Type B pancreatic cell (in vitro differentiated cells): ENCODE measurements around the gene TTLL8. TPM values are rescaled to one million over a fixed set of nuclear protein-coding genes. Genes with fewer than 3 reads are reported as not detected.
A peak's percentile ranks its signal among the peaks of the same experiment; 100 is the strongest.

Source experiments
- DNase-seq: peaks from one replicate; pipeline ENCODE4 v3.0.0; 2021; ENCODE audit warnings: mixed read lengths; ENCODE audit not compliant: unreplicated experiment; ENCODE audit errors: extremely low spot score
- H3K27ac Mint-ChIP-seq: 2 replicates; pipeline ENCODE4 v1.8.0; 2021; ENCODE audit warnings: mild to moderate bottlenecking, mixed read lengths
- H3K27me3 Mint-ChIP-seq: 2 replicates; pipeline ENCODE4 v1.8.0; 2021; ENCODE audit warnings: mixed read lengths
- H3K36me3 Mint-ChIP-seq: 2 replicates; pipeline ENCODE4 v1.8.0; 2021; ENCODE audit warnings: mixed read lengths
- H3K4me1 Mint-ChIP-seq: one replicate; pipeline ENCODE4 v1.8.0; 2021; ENCODE audit warnings: mixed read lengths; ENCODE audit not compliant: unreplicated experiment
- H3K4me3 Mint-ChIP-seq: 2 replicates; pipeline ENCODE4 v1.8.0; 2021; ENCODE audit warnings: mild to moderate bottlenecking, mixed read lengths
- H3K9me3 Mint-ChIP-seq: 2 replicates; pipeline ENCODE4 v1.8.0; 2021; ENCODE audit warnings: mixed read lengths
- total RNA-seq: library from RNA; stranded (reverse); gene quantifications from 2 replicates; pipeline ENCODE4 v1.2.1, GENCODE V29; 2021; ENCODE audit warnings: low replicate concordance
- TF ChIP-seq, protein P1 (sequence below): fragments of 200-600 bp; sonication (generic); conservative IDR thresholded peaks from 2 replicates; pipeline ENCODE4 v1.5.0; 2021; ENCODE audit warnings: antibody characterized with exemption, mild to moderate bottlenecking

The TTLL8 gene
- total RNA-seq, 1 donor from 2014 or later: not detected

DNA sequence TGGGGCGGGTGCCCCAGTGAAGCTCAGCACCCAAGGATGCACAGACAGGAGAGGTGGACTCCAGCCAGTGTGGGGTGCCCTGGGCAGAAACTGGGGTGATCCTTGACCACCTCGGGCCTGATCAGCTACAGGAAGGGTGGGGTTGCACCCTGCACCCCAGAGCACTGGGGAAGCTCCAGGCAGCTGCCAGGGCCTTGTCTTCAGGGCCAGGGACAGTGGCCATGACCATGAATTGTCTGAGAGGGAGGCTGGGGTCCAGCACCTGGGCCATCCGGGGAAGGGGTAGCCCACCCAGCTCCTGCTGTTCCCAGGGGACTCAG, 63.1 kb downstream of the TTLL8 start:
- Mint-ChIP-seq H3K9me3 (peaks cover 8% of the 10 kb centered on the region), H3K4me3 (no peak overlapping the region)
- TF ChIP-seq, protein P1, sequence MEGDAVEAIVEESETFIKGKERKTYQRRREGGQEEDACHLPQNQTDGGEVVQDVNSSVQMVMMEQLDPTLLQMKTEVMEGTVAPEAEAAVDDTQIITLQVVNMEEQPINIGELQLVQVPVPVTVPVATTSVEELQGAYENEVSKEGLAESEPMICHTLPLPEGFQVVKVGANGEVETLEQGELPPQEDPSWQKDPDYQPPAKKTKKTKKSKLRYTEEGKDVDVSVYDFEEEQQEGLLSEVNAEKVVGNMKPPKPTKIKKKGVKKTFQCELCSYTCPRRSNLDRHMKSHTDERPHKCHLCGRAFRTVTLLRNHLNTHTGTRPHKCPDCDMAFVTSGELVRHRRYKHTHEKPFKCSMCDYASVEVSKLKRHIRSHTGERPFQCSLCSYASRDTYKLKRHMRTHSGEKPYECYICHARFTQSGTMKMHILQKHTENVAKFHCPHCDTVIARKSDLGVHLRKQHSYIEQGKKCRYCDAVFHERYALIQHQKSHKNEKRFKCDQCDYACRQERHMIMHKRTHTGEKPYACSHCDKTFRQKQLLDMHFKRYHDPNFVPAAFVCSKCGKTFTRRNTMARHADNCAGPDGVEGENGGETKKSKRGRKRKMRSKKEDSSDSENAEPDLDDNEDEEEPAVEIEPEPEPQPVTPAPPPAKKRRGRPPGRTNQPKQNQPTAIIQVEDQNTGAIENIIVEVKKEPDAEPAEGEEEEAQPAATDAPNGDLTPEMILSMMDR: no peak

DNA sequence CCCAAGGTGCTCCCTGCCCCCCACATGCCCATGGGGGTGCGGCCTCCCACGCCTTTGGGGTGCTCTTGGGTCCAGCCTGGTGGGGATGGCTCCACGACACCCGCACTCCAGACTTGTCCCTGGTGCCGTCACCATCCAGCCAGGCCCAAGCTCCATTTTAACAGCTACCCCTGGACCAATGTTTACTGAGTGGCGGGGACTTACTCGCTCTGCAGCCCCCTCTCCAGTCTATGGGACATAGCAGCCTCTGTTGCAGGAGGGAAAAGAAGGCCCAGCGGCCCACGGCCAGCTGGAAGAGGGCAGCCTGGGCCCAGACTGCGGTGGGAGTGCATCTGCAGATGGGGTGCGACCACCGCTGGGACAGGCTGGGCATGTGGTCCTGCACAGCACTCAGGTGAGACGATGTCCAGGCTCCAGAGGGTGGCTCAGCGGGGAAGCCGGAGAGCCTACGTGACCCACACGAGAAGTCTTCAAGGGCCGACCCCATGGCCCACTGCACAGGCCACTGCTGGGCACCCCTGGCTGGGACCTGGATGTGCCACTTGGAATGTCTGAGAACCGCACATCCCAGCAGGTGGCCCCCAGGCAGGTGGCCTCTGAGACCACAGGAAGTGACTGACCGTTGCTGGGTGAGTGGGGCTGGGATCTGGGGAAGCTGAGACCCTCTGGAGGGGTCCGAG, 63.6 kb downstream of the TTLL8 start:
- peaks cover 22% of the 10 kb centered on the region for H3K27me3 Mint-ChIP-seq
- H3K9me3 Mint-ChIP-seq: peaks cover 8% of the 10 kb centered on the region
- TF ChIP-seq, protein P1: no peak
- no peak overlapping the region for H3K4me3 Mint-ChIP-seq
- H3K27ac Mint-ChIP-seq: no peak overlapping the region
- peaks cover 3% of the 10 kb centered on the region for H3K36me3 Mint-ChIP-seq
- peaks cover 3% of the 10 kb centered on the region for H3K4me1 Mint-ChIP-seq
- no peak for DNase-seq

More for the DNA sequence above, 63.1 kb downstream of the TTLL8 start:
- peaks cover 3% of the 10 kb centered on the region for H3K4me1 Mint-ChIP-seq
- H3K27me3 Mint-ChIP-seq: peaks cover 22% of the 10 kb centered on the region
- peaks cover 3% of the 10 kb centered on the region for H3K36me3 Mint-ChIP-seq
- no peak for DNase-seq
- H3K27ac Mint-ChIP-seq: no peak overlapping the region

DNA sequence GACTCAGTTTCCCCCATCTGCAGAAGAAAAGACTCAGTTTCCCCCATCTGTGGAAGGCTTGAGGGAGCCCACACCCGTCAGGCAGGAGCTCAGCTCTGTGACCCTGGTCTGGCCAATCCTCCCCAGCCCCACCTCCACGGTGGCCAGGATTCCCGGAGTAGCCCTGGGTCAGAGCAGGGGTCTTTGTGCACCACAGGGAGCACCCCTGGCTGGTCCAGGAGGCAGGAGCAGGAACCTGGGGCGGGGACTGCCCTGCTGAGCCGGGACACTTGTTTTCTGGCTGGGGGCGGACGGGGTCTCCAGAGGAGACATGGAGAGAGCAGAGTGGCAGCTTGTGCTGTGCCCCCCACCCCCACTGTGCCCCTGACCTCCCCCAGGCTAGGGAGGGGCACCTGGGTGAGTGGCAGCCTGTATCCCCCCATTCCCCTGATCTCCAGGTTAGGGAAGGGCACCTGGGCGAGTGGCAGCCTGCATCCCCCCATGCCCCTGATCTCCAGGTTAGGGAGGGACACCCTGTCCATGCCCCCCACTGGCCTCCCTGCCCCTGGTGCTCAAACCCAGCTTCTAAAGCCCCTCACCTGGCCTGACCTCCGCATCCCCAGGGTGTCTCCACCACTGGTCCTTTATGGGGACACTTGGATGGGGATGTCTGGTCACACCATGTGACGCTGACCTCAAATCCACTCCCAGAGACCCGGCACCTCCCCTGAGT, 64.3 kb downstream of the TTLL8 start:
- H3K4me1 Mint-ChIP-seq: peaks cover 3% of the 10 kb centered on the region
- peaks cover 8% of the 10 kb centered on the region for H3K9me3 Mint-ChIP-seq
- peaks cover 19% of the 10 kb centered on the region for H3K27me3 Mint-ChIP-seq
- H3K4me3 Mint-ChIP-seq: no peak overlapping the region
- TF ChIP-seq, protein P1: no peak
- no peak overlapping the region for H3K27ac Mint-ChIP-seq
- no peak for DNase-seq
- peaks cover 3% of the 10 kb centered on the region for H3K36me3 Mint-ChIP-seq

DNA sequence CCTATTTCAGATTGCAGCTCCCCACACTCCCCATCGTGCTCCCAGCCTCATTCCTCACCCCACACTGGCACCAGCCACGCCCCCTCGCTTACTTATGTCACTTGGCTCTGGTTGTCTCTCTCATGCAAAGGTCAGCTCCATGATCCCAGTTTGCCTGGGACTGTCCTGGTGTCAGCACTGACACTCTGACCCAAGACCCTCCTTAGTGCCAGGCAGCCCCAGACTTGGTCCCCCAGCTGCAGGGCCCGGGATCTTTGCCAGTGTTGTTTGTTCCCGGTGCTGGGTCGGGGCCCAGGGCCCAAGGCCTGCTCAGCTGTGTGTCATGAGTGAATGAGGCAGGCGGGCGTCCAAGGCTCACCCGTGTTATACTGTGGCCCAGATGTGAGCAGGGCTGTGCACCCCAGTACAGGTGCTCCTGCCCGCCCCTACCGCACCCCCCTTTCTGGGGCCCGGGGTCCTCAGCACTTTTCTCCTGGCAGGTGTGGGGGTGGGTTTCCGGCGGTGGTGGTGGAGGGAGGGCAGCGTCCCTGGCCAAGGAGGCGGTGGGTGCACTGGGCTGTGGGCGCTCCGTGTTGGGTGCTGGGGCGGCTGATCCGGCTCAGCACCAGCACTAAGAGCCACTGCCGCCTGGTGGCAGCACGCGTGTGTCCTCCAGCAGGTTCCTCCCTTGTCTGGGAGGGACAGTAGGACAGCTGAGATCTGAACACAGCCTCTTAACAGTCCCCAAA, 65.0 kb downstream of the TTLL8 start:
- peaks cover 16% of the 10 kb centered on the region for H3K27me3 Mint-ChIP-seq
- no peak overlapping the region for H3K27ac Mint-ChIP-seq
- TF ChIP-seq, protein P1: peak; percentile 71
- H3K9me3 Mint-ChIP-seq: peaks cover 12% of the 10 kb centered on the region
- no peaks in the 10 kb centered on the region for H3K4me1 Mint-ChIP-seq
- peaks cover 3% of the 10 kb centered on the region for H3K36me3 Mint-ChIP-seq
- DNase-seq: no peak
- H3K4me3 Mint-ChIP-seq: no peak overlapping the region

DNA sequence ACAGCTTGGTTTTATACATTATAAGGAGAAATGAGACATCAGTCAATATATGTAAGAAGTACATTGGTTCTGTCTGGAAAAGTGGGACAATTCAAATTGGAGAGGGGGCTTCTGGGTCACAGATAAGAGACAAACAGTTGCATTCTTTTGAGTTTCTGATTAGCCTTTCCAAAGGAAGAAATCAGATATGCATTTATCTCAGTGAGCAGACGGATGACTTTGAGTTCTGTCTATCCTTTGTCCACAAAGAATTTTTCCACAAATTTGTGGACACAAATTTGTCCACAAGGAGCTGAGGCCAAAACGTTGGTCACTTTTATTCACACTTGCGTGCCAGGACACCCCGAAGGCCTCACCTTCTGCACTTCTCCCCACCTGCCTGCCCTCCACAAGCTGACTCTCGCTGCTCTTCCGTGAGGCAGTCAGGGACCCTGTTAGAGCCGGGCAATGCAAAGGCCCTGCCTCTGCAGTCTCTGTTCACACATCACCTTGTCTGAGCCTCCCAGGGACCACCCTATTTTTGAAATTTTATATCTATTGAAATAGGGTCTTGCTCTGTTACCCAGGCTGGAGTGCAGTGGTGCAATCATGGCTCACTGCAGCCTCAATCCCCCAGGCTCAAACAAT, 66.1 kb downstream of the TTLL8 start:
- Mint-ChIP-seq H3K9me3 (peaks cover 12% of the 10 kb centered on the region), H3K27me3 (peaks cover 21% of the 10 kb centered on the region), H3K4me3 (no peak overlapping the region), H3K36me3 (peaks cover 3% of the 10 kb centered on the region), H3K4me1 (no peaks in the 10 kb centered on the region), H3K27ac (no peak overlapping the region)
- no peak for DNase-seq
- TF ChIP-seq, protein P1: no peak
